IMR-90 (cell line): Measurements from ENCODE around the gene USH2A. TPM values are rescaled to one million over a fixed set of nuclear protein-coding genes. Genes with fewer than 3 reads are reported as not detected.

Source experiments
- ATAC-seq: fragments of 200-7000 bp; cut with Tn5 transposase; 2 replicates; pipeline ENCODE4 v1.9.1; 2020; ENCODE audit warnings: low read depth, mild to moderate bottlenecking, moderate library complexity
- BruUV-seq: library from RNA; stranded (reverse); fragments of 400-500 nt; replicated peaks from 2 replicates; lab custom pipeline; 2021; lab: Mats Ljungman, UMichigan
- CTCF ChIA-PET: fragments of 300-600 bp; formaldehyde crosslinking; extraction: SDS; loops from one replicate; lab custom pipeline; 2021; ENCODE audit warnings: antibody characterized with exemption; lab: Yijun Ruan, JAX
- POLR2A ChIA-PET: fragments of 300-600 bp; sonication (Branson Sonifier 250); formaldehyde crosslinking; loops from one replicate; lab custom pipeline; 2022; ENCODE audit warnings: antibody characterized with exemption; ENCODE audit not compliant: unreplicated experiment; lab: Charles Lee
- DNase-seq: peaks from one replicate; pipeline ENCODE4 v3.0.0; 2013
- H2AFZ ChIP-seq: replicated peaks from 2 replicates; pipeline ENCODE3; 2013; ENCODE audit warnings: low read length, mild to moderate bottlenecking; ENCODE audit not compliant: poor library complexity
- H2AK5ac ChIP-seq: 2 replicates; pipeline ENCODE4 v1.6.1; 2013; ENCODE audit warnings: low read depth, low read length, inconsistent platforms
- H2AK9ac ChIP-seq: replicated peaks from 2 replicates; pipeline ENCODE3; 2013; ENCODE audit warnings: mild to moderate bottlenecking, low read depth, low read length, moderate library complexity; ENCODE audit not compliant: poor library complexity
- H2BK120ac ChIP-seq: 2 replicates; pipeline ENCODE4 v1.6.1; 2013; ENCODE audit warnings: low read depth, low read length, inconsistent platforms
- H2BK15ac ChIP-seq: 3 replicates; pipeline ENCODE4 v1.6.1; 2013; ENCODE audit warnings: low read depth, low read length, inconsistent platforms
- H2BK20ac ChIP-seq: 2 replicates; pipeline ENCODE4 v1.6.1; 2013; ENCODE audit warnings: low read depth, mild to moderate bottlenecking, inconsistent platforms, low read length, moderate library complexity
- H2BK5ac ChIP-seq: 2 replicates; pipeline ENCODE4 v1.6.1; 2013; ENCODE audit warnings: mild to moderate bottlenecking, low read depth, low read length, inconsistent platforms; ENCODE audit not compliant: poor library complexity, severe bottlenecking
- H3K14ac ChIP-seq: replicated peaks from 2 replicates; pipeline ENCODE4 v1.6.1; 2013; ENCODE audit warnings: low read depth, low read length, inconsistent platforms
- H3K18ac ChIP-seq: 2 replicates; pipeline ENCODE4 v1.6.1; 2013; ENCODE audit warnings: low read depth, low read length, control low read depth
- H3K23ac ChIP-seq: 2 replicates; pipeline ENCODE4 v1.6.1; 2013; ENCODE audit warnings: low read depth, low read length, inconsistent platforms
- H3K27ac ChIP-seq: 2 replicates; pipeline ENCODE4 v1.5.1; 2013; ENCODE audit warnings: mild to moderate bottlenecking, control low read depth, low read length; ENCODE audit not compliant: insufficient read depth
- H3K27me3 ChIP-seq: 2 replicates; pipeline ENCODE4 v1.6.1; 2013; ENCODE audit warnings: low read length; ENCODE audit not compliant: control insufficient read depth, insufficient read depth
- H3K36me3 ChIP-seq: 2 replicates; pipeline ENCODE4 v1.6.1; 2013; ENCODE audit warnings: low read length, mixed read lengths; ENCODE audit not compliant: control insufficient read depth, insufficient read depth
- H3K4ac ChIP-seq: 2 replicates; pipeline ENCODE4 v1.6.1; 2013; ENCODE audit warnings: low read depth, low read length, inconsistent platforms
- H3K4me1 ChIP-seq: 2 replicates; pipeline ENCODE4 v1.6.1; 2013; ENCODE audit warnings: low read length, mixed read lengths; ENCODE audit not compliant: control insufficient read depth, insufficient read depth
- H3K4me2 ChIP-seq: 2 replicates; pipeline ENCODE4 v1.6.1; 2013; ENCODE audit warnings: low read depth, mild to moderate bottlenecking, control low read depth, low read length, moderate library complexity
- H3K4me3 ChIP-seq: 2 replicates; pipeline ENCODE4 v1.5.1; 2013; ENCODE audit warnings: low read depth, mild to moderate bottlenecking, control low read depth, low read length, moderate library complexity; ENCODE audit not compliant: insufficient read depth
- H3K56ac ChIP-seq: 2 replicates; pipeline ENCODE4 v1.6.1; 2013; ENCODE audit warnings: low read length, inconsistent platforms; ENCODE audit not compliant: insufficient read depth; ENCODE audit errors: extremely low read depth
- H3K79me1 ChIP-seq, 2 experiments: 2 replicates each; pipeline ENCODE4 v1.6.1; 2013; ENCODE audit warnings: low read length in 2 of 2, inconsistent platforms in 1 of 2, low read depth in 1 of 2
- H3K9ac ChIP-seq: 2 replicates; pipeline ENCODE4 v1.6.1; 2013; ENCODE audit warnings: low read depth, low read length, control low read depth
- H3K9me1 ChIP-seq: 2 replicates; pipeline ENCODE4 v1.6.1; 2013; ENCODE audit warnings: low read length, inconsistent platforms; ENCODE audit not compliant: insufficient read depth
- H3K9me3 ChIP-seq: 2 replicates; pipeline ENCODE4 v1.6.1; 2013; ENCODE audit warnings: low read length; ENCODE audit not compliant: control insufficient read depth, insufficient read depth
- H4K20me1 ChIP-seq: 2 replicates; pipeline ENCODE4 v1.6.1; 2013; ENCODE audit warnings: low read length, inconsistent platforms; ENCODE audit not compliant: insufficient read depth
- H4K5ac ChIP-seq: 2 replicates; pipeline ENCODE4 v1.6.1; 2013; ENCODE audit warnings: mild to moderate bottlenecking, low read depth, low read length, control low read depth
- H4K8ac ChIP-seq, 2 experiments: 2 replicates each; pipeline ENCODE4 v1.6.1; 2013; ENCODE audit warnings: low read depth in 2 of 2, low read length in 2 of 2, control low read depth in 1 of 2, inconsistent platforms in 1 of 2
- H4K91ac ChIP-seq: 2 replicates; pipeline ENCODE4 v1.6.1; 2013; ENCODE audit warnings: low read depth, low read length, inconsistent platforms; ENCODE audit not compliant: insufficient read depth
- MAZ ChIP-seq: IDR thresholded peaks from 2 replicates; pipeline ENCODE4 v1.6.1; 2012; ENCODE audit warnings: low read depth, mild to moderate bottlenecking, low read length, improper control_type of control experiment, moderate library complexity, borderline replicate concordance
- SMC3 ChIP-seq: fragments of 150-350 bp; IDR thresholded peaks from 2 replicates; pipeline ENCODE4 v1.6.1; 2016; ENCODE audit warnings: low read depth, mild to moderate bottlenecking, antibody characterized with exemption, low read length, moderate library complexity
- WGBS, 2 experiments: methylation state at CpG; one replicate each; pipeline versions ENCODE4 v1.1.5 to v1.1.7; 2013; ENCODE audit warnings: missing lambda C conversion rate in 2 of 2; ENCODE audit not compliant: insufficient read length in 1 of 2; ENCODE audit errors: extremely low coverage in 2 of 2; 5-methylcytosine and 5-hydroxymethylcytosine counted together
- dilution Hi-C: fragments of 300-500 bp; cut with HindIII; formaldehyde crosslinking; loops from one replicate; pipeline ENCODE4 v1.14.3; 2018; ENCODE audit warnings: low sequenced_read_pairs; ENCODE audit not compliant: unreplicated experiment
- in situ Hi-C: fragments of 300-500 bp; cut with MboI; formaldehyde crosslinking; loops from 3 replicates; pipeline ENCODE4 v1.14.3; 2019; ENCODE audit warnings: low sequenced_read_pairs, inconsistent platforms, mixed read lengths
- intact Hi-C: fragments of 100-400 bp; cut with micrococcal nuclease; formaldehyde crosslinking; loops from 2 replicates; pipeline ENCODE4 v1.10.0; 2022
- microRNA-seq, 2 experiments: library from miRNA; stranded (forward) in 1 of 2; unstranded in 1 of 2; fragments of 10-50 nt in 1 of 2; fragments of <30 nt in 1 of 2; gene quantifications in 1 of 2; microRNA quantifications in 1 of 2; one replicate each; pipeline versions ENCODE3 to v1.1.0; 2013 to 2020; ENCODE audit not compliant: insufficient read depth in 1 of 2, insufficient read length in 1 of 2, unreplicated experiment in 1 of 2
- polyA plus RNA-seq, 3 experiments: library from polyadenylated mRNA; depleted of rRNA; stranded (reverse); fragments of >200 nt; gene quantifications; 2 replicates each; pipeline ENCODE4 v1.2.3, GENCODE V29; 2012; ENCODE audit warnings: low replicate concordance in 1 of 3
- small RNA-seq, 5 experiments: library from RNA; depleted of rRNA; stranded (forward); fragments of <200 nt; gene quantifications; one replicate each; pipeline ENCODE3, GENCODE V24; 2012
- total RNA-seq: library from RNA; depleted of rRNA; stranded (reverse); fragments of >200 nt; gene quantifications from 2 replicates; pipeline ENCODE4 v1.2.3, GENCODE V29; 2012

The USH2A gene
- total and polyA plus RNA-seq, 2 of the 4 experiments (the other 2 are of a cell fraction), result under 0.01 to 0.02 TPM

DNA sequence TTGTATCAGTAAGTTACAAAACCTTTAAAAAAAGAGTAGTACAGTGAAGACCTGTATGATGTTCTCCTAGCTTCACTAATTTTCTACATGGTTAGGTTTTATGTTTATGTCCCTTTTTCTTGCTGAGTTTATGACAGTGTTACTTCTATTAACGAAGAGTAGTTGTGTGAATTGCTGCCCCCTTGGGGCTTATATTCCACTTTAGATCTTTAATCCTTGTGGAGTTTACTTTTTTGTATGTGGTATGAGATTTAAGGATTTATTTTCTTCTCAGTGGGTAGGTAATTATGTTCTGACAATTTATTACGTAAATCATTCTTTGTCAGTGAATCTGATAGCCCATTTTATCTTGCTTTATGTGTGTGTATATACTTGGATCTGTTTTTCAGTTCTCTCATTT is 841.4 kb downstream of the USH2A start:
- WGBS, 2 experiments, result no CpG with 5 or more reads among the region's 2 CpGs
- Histone ChIP-seq H3K4me1 (no peaks in the 10 kb centered on the region), H2BK5ac (no peak overlapping the region), H3K79me1 (peaks cover 5 to 12% of the 10 kb centered on the region in 2 experiments; a peak in 1 of 4 replicates), H3K23ac (no peak overlapping the region), H2AK5ac (no peak overlapping the region), H3K36me3 (peaks cover 30% of the 10 kb centered on the region), H3K14ac (no peak overlapping the region), H3K27me3 (no peaks in the 10 kb centered on the region), H3K9ac (no peak overlapping the region), H4K5ac (no peak overlapping the region), H2BK120ac (no peak overlapping the region), H2AFZ (no peak overlapping the region), H3K9me1 (no peaks in the 10 kb centered on the region), H3K4me2 (no peak overlapping the region), H4K8ac (no peak overlapping the region), H3K18ac (no peak overlapping the region), H3K4me3 (no peak overlapping the region), H3K9me3 (peaks cover 2% of the 10 kb centered on the region; the same call in 1 of the 2 replicates), H3K56ac (no peak overlapping the region), H4K91ac (no peak overlapping the region), H3K27ac (no peak overlapping the region), H2BK15ac (no peak overlapping the region), H2AK9ac (no peak overlapping the region), H3K4ac (no peak overlapping the region), H4K20me1 (no peaks in the 10 kb centered on the region), H2BK20ac (no peak overlapping the region)
- in situ Hi-C loops, result no loop called here
- intact Hi-C loops, result no loop called here
- ATAC-seq (no peak), DNase-seq (no peak)
- no TSS peak for BruUV-seq
- ChIA-PET POLR2A (no interaction called here), CTCF (no interaction called here)
- TF ChIP-seq MAZ (no peak), SMC3 (no peak)
- dilution Hi-C loops, result no loop called here

Small RNA genes within 50 kb of the gene (microRNA-seq; reads per million reads assigned to microRNA genes)
- gene MRPS18BP1 (ENCODE audit: insufficient read depth, insufficient read length) (not detected), gene RF00108 (ENCODE audit: insufficient read depth, insufficient read length) (not detected)

Small RNA genes within 50 kb of the gene (small RNA-seq; reads per million reads assigned to genes)
- gene MRPS18BP1 (0 reads per million in 5 experiments), gene RF00108 (0 to 0.04 (median 0) reads per million in 5 experiments)
